ENCODE results near the gene SV2B.

GRCh38 chr15:91127236-91127955 is 27.3 kb downstream of the SV2B start:
- TF ChIP-seq EZH2 (IDR thresholded peaks at IDR 0.05; ENCODE audit: low read depth, unreplicated experiment) (no peak), CTCF (conservative IDR thresholded peaks at IDR 0.05; ENCODE audit: low read depth in 2 of 2) (no peak), POLR2AphosphoS5 (IDR thresholded peaks at IDR 0.05; ENCODE audit: low read depth) (no peak), CREB1 (CRISPR knock-in tag; IDR thresholded peaks at IDR 0.05; ENCODE audit: low read depth) (no peak), REST (IDR thresholded peaks at IDR 0.05; ENCODE audit: unreplicated experiment) (no peak)
- TF ChIP-seq, protein P1, sequence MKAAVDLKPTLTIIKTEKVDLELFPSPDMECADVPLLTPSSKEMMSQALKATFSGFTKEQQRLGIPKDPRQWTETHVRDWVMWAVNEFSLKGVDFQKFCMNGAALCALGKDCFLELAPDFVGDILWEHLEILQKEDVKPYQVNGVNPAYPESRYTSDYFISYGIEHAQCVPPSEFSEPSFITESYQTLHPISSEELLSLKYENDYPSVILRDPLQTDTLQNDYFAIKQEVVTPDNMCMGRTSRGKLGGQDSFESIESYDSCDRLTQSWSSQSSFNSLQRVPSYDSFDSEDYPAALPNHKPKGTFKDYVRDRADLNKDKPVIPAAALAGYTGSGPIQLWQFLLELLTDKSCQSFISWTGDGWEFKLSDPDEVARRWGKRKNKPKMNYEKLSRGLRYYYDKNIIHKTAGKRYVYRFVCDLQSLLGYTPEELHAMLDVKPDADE (IDR thresholded peaks at IDR 0.05) = no peak
